ENCODE results near the gene SMIM41. TPM values are rescaled to one million over a fixed set of nuclear protein-coding genes. Genes with fewer than 3 reads are reported as not detected.

The SMIM41 gene
- total and polyA plus RNA-seq, 3 experiments from 2014 or later: not detected

DNA sequence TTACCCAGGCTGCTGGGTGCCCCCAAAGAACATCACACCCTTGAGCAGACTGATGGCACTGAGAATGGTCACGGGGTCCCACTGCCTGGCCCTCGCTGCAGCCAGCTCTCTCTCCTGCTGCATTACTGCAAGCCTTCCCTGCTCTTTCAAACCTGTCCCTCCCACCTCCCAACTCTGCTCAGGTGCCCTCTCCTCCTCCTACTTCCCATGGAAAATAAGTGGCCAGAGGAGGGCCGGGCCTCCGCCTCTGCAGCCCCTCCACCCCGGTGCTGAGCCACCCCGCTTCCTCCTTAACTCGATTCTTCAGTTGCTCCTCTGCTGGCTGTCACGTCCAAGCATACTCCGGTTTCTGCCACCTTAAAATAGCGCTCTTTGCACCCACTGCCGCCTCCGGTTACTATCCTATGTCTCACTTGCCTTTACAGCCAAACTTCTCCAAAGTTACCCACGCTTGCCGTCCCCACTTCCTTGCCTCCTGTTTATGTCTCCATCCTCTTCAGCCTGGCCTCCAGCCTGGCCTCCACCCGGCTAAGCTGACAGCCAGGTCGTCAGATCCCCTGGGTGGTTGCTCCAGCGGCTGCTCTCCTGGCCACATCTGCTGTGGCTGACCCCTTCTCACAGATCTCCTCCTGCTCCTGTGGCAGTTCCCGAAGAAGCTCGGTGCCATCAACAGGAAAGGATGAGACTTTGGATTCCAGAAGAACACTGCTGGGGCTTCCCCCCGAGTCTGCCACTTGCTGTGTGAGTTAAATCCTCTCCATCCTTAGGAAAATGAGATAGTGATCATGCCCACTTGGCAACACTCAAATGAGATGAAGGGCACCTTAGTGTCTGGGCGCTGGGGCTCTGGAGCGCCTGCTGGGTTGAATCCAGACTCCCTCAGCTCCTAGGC is 7.7 kb downstream of the SMIM41 start:
- H3K36me3 Mint-ChIP-seq: peaks cover 0 to 2% (median 0%) of the 10 kb centered on the region in 3 donors
- H3K27me3 ChIP-seq (ENCODE audit: insufficient read depth, low read length, poor library complexity, severe bottlenecking): no peaks in the 10 kb centered on the region
- H3K4me1 ChIP-seq (ENCODE audit: insufficient read depth, low read length): peaks cover 4% of the 10 kb centered on the region
- peaks cover 2 to 6% (median 3%) of the 10 kb centered on the region in 3 donors for H3K4me1 Mint-ChIP-seq
- H3K27ac Mint-ChIP-seq: no peak overlapping the region
- peaks cover 14 to 56% of the 10 kb centered on the region in 2 donors for H3K27me3 Mint-ChIP-seq
- H3K36me3 ChIP-seq (ENCODE audit: insufficient read depth, low read length): no peaks in the 10 kb centered on the region
- ChIA-PET CTCF (interaction anchor here (3.2 to 25.6 kb wide), 2 partner anchors 18 to 60 kb away, joined by 14 to 580 read pairs; partner anchors contain the start of gene ATG101), POLR2A (no interaction called here)
- H3K9me3 ChIP-seq (ENCODE audit: low read length): no peaks in the 10 kb centered on the region
- H3K27ac ChIP-seq (ENCODE audit: low read depth, low read length): no peak overlapping the region
- no peaks in the 10 kb centered on the region for H3K9me3 Mint-ChIP-seq
- no peak overlapping the region for H3K4me3 ChIP-seq (ENCODE audit: low read length)
- no peak overlapping the region for H3K4me3 Mint-ChIP-seq
- DNase-seq: no peak

DNA sequence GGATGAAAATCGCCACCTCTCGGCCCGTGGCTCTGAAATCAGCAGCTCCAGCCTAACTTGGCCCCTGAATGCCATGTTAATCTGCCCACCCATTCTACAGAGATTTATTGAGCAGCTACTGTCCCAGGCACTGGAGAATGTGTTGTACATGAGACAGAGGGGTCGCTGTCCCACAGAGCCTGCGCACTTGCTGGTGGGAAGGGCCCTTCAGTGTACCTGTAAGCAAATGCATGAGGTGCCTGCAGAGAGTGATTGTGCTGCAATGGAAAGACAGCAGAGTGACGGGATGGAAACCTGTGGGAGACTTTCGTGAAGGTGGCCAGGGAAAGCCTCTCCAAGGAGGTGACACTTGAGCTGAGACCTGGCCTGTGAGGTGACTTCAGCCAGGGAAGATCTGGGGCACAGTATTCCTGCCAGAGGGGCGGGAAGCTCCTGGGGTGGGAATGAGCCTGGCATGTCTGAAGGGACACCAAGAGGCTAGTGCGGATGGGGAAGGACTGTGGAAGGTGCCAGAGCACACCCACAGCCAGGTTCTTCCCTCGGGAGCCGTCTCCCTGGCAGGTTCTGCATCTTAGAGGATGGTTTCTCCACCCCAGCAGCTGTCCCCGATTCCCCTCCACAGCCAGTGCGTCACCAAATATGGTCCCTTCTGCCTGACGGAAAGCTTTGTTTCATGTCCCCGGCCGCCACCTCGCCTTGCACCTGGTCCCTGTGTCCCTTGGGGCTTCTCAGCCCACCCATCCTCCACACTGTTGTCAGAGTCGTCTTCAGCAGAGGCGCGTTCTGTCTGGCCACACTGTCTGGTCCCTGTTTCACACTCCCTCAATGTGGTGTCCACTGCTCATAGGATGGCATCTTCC is 8.7 kb downstream of the SMIM41 start:
- no peak overlapping the region for H3K4me3 Mint-ChIP-seq
- Histone ChIP-seq H3K36me3 (ENCODE audit: insufficient read depth, low read length) (no peaks in the 10 kb centered on the region), H3K4me3 (ENCODE audit: low read length) (no peak overlapping the region), H3K27ac (ENCODE audit: low read depth, low read length) (no peak overlapping the region), H3K9me3 (ENCODE audit: low read length) (no peaks in the 10 kb centered on the region), H3K27me3 (ENCODE audit: insufficient read depth, low read length, poor library complexity, severe bottlenecking) (no peaks in the 10 kb centered on the region), H3K4me1 (ENCODE audit: insufficient read depth, low read length) (peaks cover 2% of the 10 kb centered on the region)
- H3K36me3 Mint-ChIP-seq: peaks cover 0 to 2% (median 0%) of the 10 kb centered on the region in 3 donors
- H3K9me3 Mint-ChIP-seq: no peaks in the 10 kb centered on the region
- H3K4me1 Mint-ChIP-seq: peaks cover 2 to 5% (median 3%) of the 10 kb centered on the region in 3 donors
- no peak for DNase-seq
- CTCF ChIA-PET: interaction anchor here (25.6 kb wide), 1 partner anchor 61 kb away, joined by 580 read pairs; no protein-coding TSS in a partner anchor
- peaks cover 14 to 60% of the 10 kb centered on the region in 2 donors for H3K27me3 Mint-ChIP-seq
- POLR2A ChIA-PET: no interaction called here
- H3K27ac Mint-ChIP-seq: peak overlapping the region in 1 of 8 donors; percentile 31

- Mint-ChIP-seq H3K27ac (no peak overlapping the region), H3K27me3 (peaks cover 19 to 65% of the 10 kb centered on the region in 2 donors), H3K4me3 (no peak overlapping the region), H3K4me1 (no peaks in the 10 kb centered on the region), H3K9me3 (no peaks in the 10 kb centered on the region), H3K36me3 (no peaks in the 10 kb centered on the region)
- POLR2A ChIA-PET: no interaction called here
- DNase-seq: no peak
- no peaks in the 10 kb centered on the region for H3K4me1 ChIP-seq (ENCODE audit: insufficient read depth, low read length)
- no peaks in the 10 kb centered on the region for H3K9me3 ChIP-seq (ENCODE audit: low read length)
- no peaks in the 10 kb centered on the region for H3K36me3 ChIP-seq (ENCODE audit: insufficient read depth, low read length)
- CTCF ChIA-PET: interaction anchor here (25.6 kb wide), 1 partner anchor 63 kb away, joined by 580 read pairs; no protein-coding TSS in a partner anchor
- H3K27ac ChIP-seq (ENCODE audit: low read depth, low read length): no peak overlapping the region
- no peaks in the 10 kb centered on the region for H3K27me3 ChIP-seq (ENCODE audit: insufficient read depth, low read length, poor library complexity, severe bottlenecking)
- H3K4me3 ChIP-seq (ENCODE audit: low read length): no peak overlapping the region
Observed at GRCh38 chr12:52089491-52089890, 10.0 kb downstream of the SMIM41 start.

DNA sequence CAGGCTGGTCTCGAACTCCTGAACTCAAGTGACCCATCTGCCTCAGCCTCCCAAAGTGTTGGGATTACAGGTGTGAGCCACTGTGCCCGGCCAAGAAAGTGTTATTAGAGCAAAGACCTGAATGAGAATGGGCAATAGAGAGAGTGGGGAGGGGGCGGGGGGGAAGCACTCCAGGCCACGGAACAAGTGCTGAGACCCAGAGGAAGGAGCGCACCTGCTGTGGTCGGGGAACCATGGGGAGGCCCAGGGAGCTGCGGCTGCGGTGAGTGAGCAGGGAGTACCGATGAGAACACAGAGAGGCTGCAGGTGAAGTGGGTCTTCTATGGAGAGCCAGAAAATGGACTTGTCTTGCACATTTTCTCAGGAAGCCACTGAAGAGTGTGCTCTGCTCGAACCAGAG is 10.8 kb downstream of the SMIM41 start:
- Histone ChIP-seq H3K9me3 (ENCODE audit: low read length) (no peaks in the 10 kb centered on the region), H3K36me3 (ENCODE audit: insufficient read depth, low read length) (no peaks in the 10 kb centered on the region), H3K27me3 (ENCODE audit: insufficient read depth, low read length, poor library complexity, severe bottlenecking) (no peaks in the 10 kb centered on the region), H3K4me3 (ENCODE audit: low read length) (no peak overlapping the region), H3K4me1 (ENCODE audit: insufficient read depth, low read length) (no peaks in the 10 kb centered on the region), H3K27ac (ENCODE audit: low read depth, low read length) (no peak overlapping the region)
- Mint-ChIP-seq H3K36me3 (no peaks in the 10 kb centered on the region), H3K27me3 (peaks cover 20 to 68% of the 10 kb centered on the region in 2 donors), H3K27ac (peak overlapping the region in 1 of 8 donors; percentile 50), H3K4me1 (no peaks in the 10 kb centered on the region), H3K4me3 (no peak overlapping the region), H3K9me3 (no peaks in the 10 kb centered on the region)
- POLR2A ChIA-PET: no interaction called here
- no peak for DNase-seq
- CTCF ChIA-PET: interaction anchor here (1.2 to 2.0 kb wide), 3 partner anchors 8 to 67 kb away, joined by 3 to 13 read pairs (median 4); no protein-coding TSS in a partner anchor

DNA sequence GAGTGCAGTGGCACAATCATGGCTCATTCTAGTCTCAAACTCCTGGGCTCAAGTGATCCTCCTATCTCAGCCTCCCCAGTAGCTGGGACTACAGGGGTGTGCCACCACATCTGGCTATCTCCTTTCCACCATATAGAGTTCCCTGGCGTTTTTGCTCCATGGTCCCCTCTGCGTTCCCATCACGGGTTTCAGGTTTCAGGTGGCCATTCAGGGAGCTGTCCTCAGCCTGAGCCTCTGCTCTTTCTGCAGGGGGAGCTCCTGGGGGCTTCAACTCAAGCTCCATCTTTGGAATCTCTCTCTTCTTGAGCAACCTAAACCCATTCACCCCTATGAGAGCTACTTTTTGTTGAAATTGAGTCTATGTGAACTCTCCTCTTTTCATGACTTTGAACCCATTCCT is 11.6 kb downstream of the SMIM41 start:
- no peak for DNase-seq
- Mint-ChIP-seq H3K27ac (no peak overlapping the region), H3K27me3 (peaks cover 20 to 71% of the 10 kb centered on the region in 2 donors), H3K4me3 (no peak overlapping the region), H3K9me3 (no peaks in the 10 kb centered on the region), H3K4me1 (no peaks in the 10 kb centered on the region), H3K36me3 (no peaks in the 10 kb centered on the region)
- H3K27me3 ChIP-seq (ENCODE audit: insufficient read depth, low read length, poor library complexity, severe bottlenecking): no peaks in the 10 kb centered on the region
- no peak overlapping the region for H3K27ac ChIP-seq (ENCODE audit: low read depth, low read length)
- H3K9me3 ChIP-seq (ENCODE audit: low read length): no peaks in the 10 kb centered on the region
- CTCF ChIA-PET: interaction anchor here (0.8 to 2.0 kb wide), 4 partner anchors 9 to 68 kb away, joined by 3 to 13 read pairs (median 4); partner anchors contain the start of gene SMIM41
- no peak overlapping the region for H3K4me3 ChIP-seq (ENCODE audit: low read length)
- POLR2A ChIA-PET: no interaction called here
- no peaks in the 10 kb centered on the region for H3K4me1 ChIP-seq (ENCODE audit: insufficient read depth, low read length)
- no peaks in the 10 kb centered on the region for H3K36me3 ChIP-seq (ENCODE audit: insufficient read depth, low read length)

GRCh38 chr12:52091869-52092268 is 12.4 kb downstream of the SMIM41 start:
- CTCF ChIA-PET: interaction anchor here (0.8 to 2.0 kb wide), 2 partner anchors 13 to 67 kb away, joined by 3 to 13 read pairs; partner anchors contain the start of gene SMIM41
- no peaks in the 10 kb centered on the region for H3K36me3 ChIP-seq (ENCODE audit: insufficient read depth, low read length)
- no peaks in the 10 kb centered on the region for H3K9me3 ChIP-seq (ENCODE audit: low read length)
- Mint-ChIP-seq H3K27ac (no peak overlapping the region), H3K27me3 (peaks cover 20 to 68% of the 10 kb centered on the region in 2 donors), H3K9me3 (no peaks in the 10 kb centered on the region), H3K36me3 (no peaks in the 10 kb centered on the region), H3K4me1 (no peaks in the 10 kb centered on the region), H3K4me3 (no peak overlapping the region)
- no peak overlapping the region for H3K27ac ChIP-seq (ENCODE audit: low read depth, low read length)
- peaks cover 2% of the 10 kb centered on the region for H3K27me3 ChIP-seq (ENCODE audit: insufficient read depth, low read length, poor library complexity, severe bottlenecking)
- no peak for DNase-seq
- POLR2A ChIA-PET: no interaction called here
- no peak overlapping the region for H3K4me3 ChIP-seq (ENCODE audit: low read length)
- H3K4me1 ChIP-seq (ENCODE audit: insufficient read depth, low read length): no peaks in the 10 kb centered on the region

DNA sequence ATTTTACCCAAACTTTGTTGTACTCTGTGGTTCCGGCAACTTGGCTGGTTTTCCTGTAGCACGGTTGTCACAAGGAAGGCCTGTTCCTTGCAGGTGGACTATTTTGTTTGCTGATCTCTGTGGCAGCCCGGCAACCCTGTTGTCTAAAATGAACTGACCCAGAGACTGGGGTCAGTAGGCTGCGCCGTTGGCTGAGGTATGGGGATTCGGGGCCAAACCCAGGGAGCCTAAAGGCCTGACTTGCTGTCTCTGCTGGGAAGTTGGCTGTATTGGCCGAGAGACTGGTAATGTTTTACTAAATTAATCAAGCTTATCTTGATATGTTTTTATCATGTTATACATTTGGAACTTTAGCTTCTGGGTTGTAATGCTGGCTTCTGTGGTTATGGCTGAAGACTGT is 13.8 kb downstream of the SMIM41 start:
- Histone ChIP-seq H3K36me3 (ENCODE audit: insufficient read depth, low read length) (no peaks in the 10 kb centered on the region), H3K4me1 (ENCODE audit: insufficient read depth, low read length) (no peaks in the 10 kb centered on the region), H3K4me3 (ENCODE audit: low read length) (no peak overlapping the region), H3K27me3 (ENCODE audit: insufficient read depth, low read length, poor library complexity, severe bottlenecking) (peaks cover 4% of the 10 kb centered on the region), H3K9me3 (ENCODE audit: low read length) (no peaks in the 10 kb centered on the region), H3K27ac (ENCODE audit: low read depth, low read length) (no peak overlapping the region)
- Mint-ChIP-seq H3K9me3 (no peaks in the 10 kb centered on the region), H3K27me3 (peaks cover 25 to 67% of the 10 kb centered on the region in 2 donors), H3K4me1 (no peaks in the 10 kb centered on the region), H3K27ac (peak overlapping the region in 1 of 8 donors; percentile 47), H3K36me3 (no peaks in the 10 kb centered on the region), H3K4me3 (no peak overlapping the region)
- ChIA-PET POLR2A (interaction anchor here (0.7 kb wide), 1 partner anchor 100 kb away, joined by 7 read pairs; no protein-coding TSS in a partner anchor), CTCF (no interaction called here)
- no peak for DNase-seq
